WTC11 (cell line): ENCODE measurements around the gene CCDC107. TPM values are rescaled to one million over a fixed set of nuclear protein-coding genes. Genes with fewer than 3 reads are reported as not detected.

Experiments used
- ATAC-seq: fragments of 200-7000 bp; cut with Tn5 transposase; 2 replicates; pipeline ENCODE4 v1.10.0; 2021; ENCODE audit warnings: mild to moderate bottlenecking, moderate library complexity
- CTCF ChIA-PET: fragments of 300-600 bp; sonication (Branson Sonifier 250); formaldehyde crosslinking; loops from one replicate; lab custom pipeline; 2021; ENCODE audit warnings: antibody characterized with exemption; lab: Charles Lee
- POLR2A ChIA-PET: fragments of 350-600 bp; sonication (Branson Sonifier 250); formaldehyde crosslinking; loops from one replicate; lab custom pipeline; 2021; ENCODE audit warnings: antibody characterized with exemption; lab: Charles Lee
- DNase-seq: peaks from one replicate; pipeline ENCODE4 v3.0.0; 2021; ENCODE audit warnings: low spot score
- H3K27ac Mint-ChIP-seq: 2 replicates; pipeline ENCODE4 v1.8.0; 2021; ENCODE audit warnings: mixed read lengths
- H3K27me3 Mint-ChIP-seq: 2 replicates; pipeline ENCODE4 v1.8.0; 2021; ENCODE audit warnings: low read depth, mild to moderate bottlenecking, moderate library complexity, mixed read lengths
- H3K36me3 Mint-ChIP-seq: 2 replicates; pipeline ENCODE4 v1.8.0; 2021; ENCODE audit warnings: mixed read lengths
- H3K4me1 Mint-ChIP-seq: 2 replicates; pipeline ENCODE4 v1.8.0; 2022; ENCODE audit warnings: mixed read lengths
- H3K4me3 Mint-ChIP-seq: 2 replicates; pipeline ENCODE4 v1.8.0; 2021; ENCODE audit warnings: mild to moderate bottlenecking, moderate library complexity, mixed read lengths
- H3K9me3 Mint-ChIP-seq: 2 replicates; pipeline ENCODE4 v1.8.0; 2021; ENCODE audit warnings: mixed read lengths
- CREM ChIP-seq: sonication (generic); formaldehyde crosslinking; IDR thresholded peaks from 2 replicates; pipeline ENCODE4 v1.8.1; 2022; ENCODE audit warnings: mild to moderate bottlenecking, missing genetic modification reagents, moderate library complexity
- ETV6 ChIP-seq: sonication (generic); formaldehyde crosslinking; IDR thresholded peaks from 2 replicates; pipeline ENCODE4 v1.8.1; 2022; ENCODE audit warnings: mild to moderate bottlenecking, missing genetic modification reagents
- MYBL2 ChIP-seq: sonication (generic); formaldehyde crosslinking; IDR thresholded peaks from 2 replicates; pipeline ENCODE4 v1.8.1; 2023; ENCODE audit warnings: mild to moderate bottlenecking, moderate library complexity, missing genetic modification reagents
- NR2C2 ChIP-seq: sonication (generic); formaldehyde crosslinking; IDR thresholded peaks from 2 replicates; pipeline ENCODE4 v1.8.0; 2022; ENCODE audit warnings: mild to moderate bottlenecking, missing genetic modification reagents
- ZNF317 ChIP-seq: sonication (generic); formaldehyde crosslinking; IDR thresholded peaks from 2 replicates; pipeline ENCODE4 v1.8.1; 2023; ENCODE audit warnings: low read depth, mild to moderate bottlenecking, moderate library complexity, missing genetic modification reagents, borderline replicate concordance
- microRNA-seq: library from miRNA; unstranded; fragments of <30 nt; microRNA quantifications from one replicate; pipeline ENCODE4 v1.2.0, GENCODE V29; 2022; ENCODE audit warnings: borderline number of aligned reads
- total RNA-seq: library from RNA; stranded (reverse); gene quantifications from 3 replicates; pipeline ENCODE4 v1.2.3, GENCODE V29; 2021
- TF ChIP-seq, protein P1 (sequence below): fragments of 250-450 bp; sonication (Bioruptor Pico); IDR thresholded peaks from 2 replicates; pipeline ENCODE4 v1.9.0; 2021; ENCODE audit warnings: mild to moderate bottlenecking
- TF ChIP-seq, protein P2 (sequence below): sonication (generic); formaldehyde crosslinking; IDR thresholded peaks from 2 replicates; pipeline ENCODE4 v1.8.1; 2022; ENCODE audit warnings: low read depth, mild to moderate bottlenecking, moderate library complexity, missing genetic modification reagents, borderline replicate concordance
- TF ChIP-seq, protein P3 (sequence below): sonication (generic); formaldehyde crosslinking; conservative IDR thresholded peaks from 2 replicates; pipeline ENCODE4 v1.8.1; 2022; ENCODE audit warnings: mild to moderate bottlenecking, missing genetic modification reagents
- TF ChIP-seq, protein P4 (sequence below): sonication (generic); formaldehyde crosslinking; IDR thresholded peaks from 2 replicates; pipeline ENCODE4 v1.8.0; 2022; ENCODE audit warnings: mild to moderate bottlenecking, missing genetic modification reagents
- TF ChIP-seq, protein P5 (sequence below): sonication (generic); formaldehyde crosslinking; IDR thresholded peaks from 2 replicates; pipeline ENCODE4 v1.8.0; 2023; ENCODE audit warnings: mild to moderate bottlenecking, missing genetic modification reagents
- TF ChIP-seq, protein P6 (sequence below): fragments of 250-450 bp; sonication (Bioruptor Pico); IDR thresholded peaks from 2 replicates; pipeline ENCODE4 v1.9.0; 2021; ENCODE audit warnings: mild to moderate bottlenecking

CCDC107 gene
- total RNA-seq, 1 experiment from 2014 or later = 10.8 TPM

DNA sequence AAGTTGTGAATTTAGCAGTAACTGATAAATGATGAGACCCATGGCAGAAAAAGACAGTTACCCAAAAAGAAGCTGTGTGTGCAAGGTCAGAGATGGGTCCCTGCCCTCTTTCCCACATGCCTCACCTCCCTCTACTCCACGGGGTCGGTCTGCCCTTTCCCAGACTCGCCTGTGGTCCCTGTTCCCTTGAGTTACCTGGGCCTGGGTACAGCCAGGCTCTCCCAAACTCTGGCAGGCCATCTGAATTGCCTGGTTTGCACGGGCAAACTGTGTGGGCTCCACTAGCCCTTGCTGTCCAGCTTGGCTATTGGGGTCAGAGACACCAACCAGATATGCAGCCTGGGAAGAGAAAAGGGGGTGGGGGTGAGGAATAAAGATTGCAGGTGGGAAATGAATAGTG lies 50.1 kb downstream of the CCDC107 start (continued):
- TF ChIP-seq, protein P1, sequence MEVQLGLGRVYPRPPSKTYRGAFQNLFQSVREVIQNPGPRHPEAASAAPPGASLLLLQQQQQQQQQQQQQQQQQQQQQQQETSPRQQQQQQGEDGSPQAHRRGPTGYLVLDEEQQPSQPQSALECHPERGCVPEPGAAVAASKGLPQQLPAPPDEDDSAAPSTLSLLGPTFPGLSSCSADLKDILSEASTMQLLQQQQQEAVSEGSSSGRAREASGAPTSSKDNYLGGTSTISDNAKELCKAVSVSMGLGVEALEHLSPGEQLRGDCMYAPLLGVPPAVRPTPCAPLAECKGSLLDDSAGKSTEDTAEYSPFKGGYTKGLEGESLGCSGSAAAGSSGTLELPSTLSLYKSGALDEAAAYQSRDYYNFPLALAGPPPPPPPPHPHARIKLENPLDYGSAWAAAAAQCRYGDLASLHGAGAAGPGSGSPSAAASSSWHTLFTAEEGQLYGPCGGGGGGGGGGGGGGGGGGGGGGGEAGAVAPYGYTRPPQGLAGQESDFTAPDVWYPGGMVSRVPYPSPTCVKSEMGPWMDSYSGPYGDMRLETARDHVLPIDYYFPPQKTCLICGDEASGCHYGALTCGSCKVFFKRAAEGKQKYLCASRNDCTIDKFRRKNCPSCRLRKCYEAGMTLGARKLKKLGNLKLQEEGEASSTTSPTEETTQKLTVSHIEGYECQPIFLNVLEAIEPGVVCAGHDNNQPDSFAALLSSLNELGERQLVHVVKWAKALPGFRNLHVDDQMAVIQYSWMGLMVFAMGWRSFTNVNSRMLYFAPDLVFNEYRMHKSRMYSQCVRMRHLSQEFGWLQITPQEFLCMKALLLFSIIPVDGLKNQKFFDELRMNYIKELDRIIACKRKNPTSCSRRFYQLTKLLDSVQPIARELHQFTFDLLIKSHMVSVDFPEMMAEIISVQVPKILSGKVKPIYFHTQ (CRISPR knock-in tag) = no peak
- TF ChIP-seq, protein P2, sequence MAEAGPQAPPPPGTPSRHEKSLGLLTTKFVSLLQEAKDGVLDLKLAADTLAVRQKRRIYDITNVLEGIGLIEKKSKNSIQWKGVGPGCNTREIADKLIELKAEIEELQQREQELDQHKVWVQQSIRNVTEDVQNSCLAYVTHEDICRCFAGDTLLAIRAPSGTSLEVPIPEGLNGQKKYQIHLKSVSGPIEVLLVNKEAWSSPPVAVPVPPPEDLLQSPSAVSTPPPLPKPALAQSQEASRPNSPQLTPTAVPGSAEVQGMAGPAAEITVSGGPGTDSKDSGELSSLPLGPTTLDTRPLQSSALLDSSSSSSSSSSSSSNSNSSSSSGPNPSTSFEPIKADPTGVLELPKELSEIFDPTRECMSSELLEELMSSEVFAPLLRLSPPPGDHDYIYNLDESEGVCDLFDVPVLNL = no peak
- TF ChIP-seq, protein P3, sequence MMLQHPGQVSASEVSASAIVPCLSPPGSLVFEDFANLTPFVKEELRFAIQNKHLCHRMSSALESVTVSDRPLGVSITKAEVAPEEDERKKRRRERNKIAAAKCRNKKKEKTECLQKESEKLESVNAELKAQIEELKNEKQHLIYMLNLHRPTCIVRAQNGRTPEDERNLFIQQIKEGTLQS (CRISPR knock-in tag) = no peak
- no peak for TF ChIP-seq MYBL2 (CRISPR knock-in tag)
- no peak for TF ChIP-seq ETV6 (CRISPR knock-in tag)
- TF ChIP-seq NR2C2 (CRISPR knock-in tag) = no peak
- TF ChIP-seq, protein P4, sequence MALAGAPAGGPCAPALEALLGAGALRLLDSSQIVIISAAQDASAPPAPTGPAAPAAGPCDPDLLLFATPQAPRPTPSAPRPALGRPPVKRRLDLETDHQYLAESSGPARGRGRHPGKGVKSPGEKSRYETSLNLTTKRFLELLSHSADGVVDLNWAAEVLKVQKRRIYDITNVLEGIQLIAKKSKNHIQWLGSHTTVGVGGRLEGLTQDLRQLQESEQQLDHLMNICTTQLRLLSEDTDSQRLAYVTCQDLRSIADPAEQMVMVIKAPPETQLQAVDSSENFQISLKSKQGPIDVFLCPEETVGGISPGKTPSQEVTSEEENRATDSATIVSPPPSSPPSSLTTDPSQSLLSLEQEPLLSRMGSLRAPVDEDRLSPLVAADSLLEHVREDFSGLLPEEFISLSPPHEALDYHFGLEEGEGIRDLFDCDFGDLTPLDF (CRISPR knock-in tag) = no peak
- TF ChIP-seq, protein P5, sequence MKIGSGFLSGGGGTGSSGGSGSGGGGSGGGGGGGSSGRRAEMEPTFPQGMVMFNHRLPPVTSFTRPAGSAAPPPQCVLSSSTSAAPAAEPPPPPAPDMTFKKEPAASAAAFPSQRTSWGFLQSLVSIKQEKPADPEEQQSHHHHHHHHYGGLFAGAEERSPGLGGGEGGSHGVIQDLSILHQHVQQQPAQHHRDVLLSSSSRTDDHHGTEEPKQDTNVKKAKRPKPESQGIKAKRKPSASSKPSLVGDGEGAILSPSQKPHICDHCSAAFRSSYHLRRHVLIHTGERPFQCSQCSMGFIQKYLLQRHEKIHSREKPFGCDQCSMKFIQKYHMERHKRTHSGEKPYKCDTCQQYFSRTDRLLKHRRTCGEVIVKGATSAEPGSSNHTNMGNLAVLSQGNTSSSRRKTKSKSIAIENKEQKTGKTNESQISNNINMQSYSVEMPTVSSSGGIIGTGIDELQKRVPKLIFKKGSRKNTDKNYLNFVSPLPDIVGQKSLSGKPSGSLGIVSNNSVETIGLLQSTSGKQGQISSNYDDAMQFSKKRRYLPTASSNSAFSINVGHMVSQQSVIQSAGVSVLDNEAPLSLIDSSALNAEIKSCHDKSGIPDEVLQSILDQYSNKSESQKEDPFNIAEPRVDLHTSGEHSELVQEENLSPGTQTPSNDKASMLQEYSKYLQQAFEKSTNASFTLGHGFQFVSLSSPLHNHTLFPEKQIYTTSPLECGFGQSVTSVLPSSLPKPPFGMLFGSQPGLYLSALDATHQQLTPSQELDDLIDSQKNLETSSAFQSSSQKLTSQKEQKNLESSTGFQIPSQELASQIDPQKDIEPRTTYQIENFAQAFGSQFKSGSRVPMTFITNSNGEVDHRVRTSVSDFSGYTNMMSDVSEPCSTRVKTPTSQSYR (CRISPR knock-in tag) = no peak

DNA sequence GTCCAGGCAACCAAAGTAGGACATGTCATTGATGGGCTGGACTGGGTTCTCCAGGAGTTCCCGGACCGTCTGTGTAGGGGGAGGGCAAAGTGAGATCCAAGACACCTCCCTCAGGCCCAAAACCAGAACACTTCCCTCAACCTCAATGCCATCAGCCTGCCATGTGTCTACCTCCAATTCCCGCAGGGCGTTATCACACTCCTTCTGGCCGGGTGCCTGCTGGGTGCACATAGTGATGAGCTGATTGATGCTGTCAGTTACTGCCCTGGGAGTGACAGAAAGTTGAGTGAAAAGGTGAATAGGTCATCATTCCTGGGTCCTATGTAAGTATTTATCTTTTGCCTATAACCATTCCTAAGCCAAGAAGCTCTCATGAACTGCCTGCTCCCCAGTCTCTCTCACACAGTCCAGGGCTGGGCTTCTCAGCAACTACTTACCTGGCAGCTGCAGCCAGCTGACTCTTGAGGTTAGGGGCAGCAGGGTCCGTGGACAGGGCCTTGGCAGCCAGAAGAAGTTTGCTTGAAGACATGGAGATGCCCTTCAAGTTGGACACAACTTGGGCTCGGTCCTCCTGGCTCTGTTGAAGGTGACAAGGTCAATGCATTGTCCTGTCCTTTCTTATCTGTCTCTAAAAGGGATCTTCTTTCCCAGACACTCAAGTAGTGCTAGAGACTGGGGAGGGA lies 52.9 kb downstream of the CCDC107 start:
- Mint-ChIP-seq H3K4me1 (no peaks in the 10 kb centered on the region), H3K27ac (no peak overlapping the region), H3K36me3 (peaks cover 82% of the 10 kb centered on the region), H3K9me3 (no peaks in the 10 kb centered on the region), H3K27me3 (no peaks in the 10 kb centered on the region), H3K4me3 (no peak overlapping the region)
- CTCF ChIA-PET = interaction anchor here (4.1 kb wide), 1 partner anchor 14 kb away, joined by 29 read pairs; no protein-coding TSS in a partner anchor
- ATAC-seq (no peak), DNase-seq (no peak)
- POLR2A ChIA-PET = no interaction called here
- TF ChIP-seq CREM (CRISPR knock-in tag) = no peak
- TF ChIP-seq, protein P1 (CRISPR knock-in tag) = no peak
- no peak for TF ChIP-seq ZNF317
- TF ChIP-seq, protein P6, sequence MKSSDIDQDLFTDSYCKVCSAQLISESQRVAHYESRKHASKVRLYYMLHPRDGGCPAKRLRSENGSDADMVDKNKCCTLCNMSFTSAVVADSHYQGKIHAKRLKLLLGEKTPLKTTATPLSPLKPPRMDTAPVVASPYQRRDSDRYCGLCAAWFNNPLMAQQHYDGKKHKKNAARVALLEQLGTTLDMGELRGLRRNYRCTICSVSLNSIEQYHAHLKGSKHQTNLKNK (CRISPR knock-in tag) = no peak
- TF ChIP-seq, all 79 proteins: peak for 0

Small RNA genes within 50 kb of the gene (microRNA-seq; reads per million reads assigned to microRNA genes)
- not detected for gene MIR6852

Other genes with a start within 250 kb of the CCDC107 start
- gene RUSC2, start 168.2 kb upstream of the CCDC107 start, total RNA-seq = 7.3 to 9.4 TPM (median 8.7 TPM) in 3 replicates
- 18.9 to 20.4 TPM (median 19.3 TPM) in 3 replicates for gene TESK1, start 53.0 kb upstream of the CCDC107 start, total RNA-seq
- gene CD72, start 39.9 kb upstream of the CCDC107 start, total RNA-seq = 2.9 to 4.6 TPM (median 4.5 TPM) in 3 replicates
- 4.1 to 7.2 TPM (median 5.4 TPM) in 3 replicates for gene SIT1, start 7.4 kb upstream of the CCDC107 start, total RNA-seq
- gene RMRP, start 273 bp upstream of the CCDC107 start, total RNA-seq = 23,577 to 25,958 TPM (median 25,042 TPM) in 3 replicates
- 23.8 to 26.6 TPM (median 26.5 TPM) in 3 replicates for gene ARHGEF39, start 6.9 kb downstream of the CCDC107 start, total RNA-seq
- 1.0 to 2.1 TPM (median 1.4 TPM) in 3 replicates for gene CA9, start 15.6 kb downstream of the CCDC107 start, total RNA-seq
- gene TPM2, start 31.6 kb downstream of the CCDC107 start, total RNA-seq = 138 to 146 TPM (median 139 TPM) in 3 replicates
- gene TLN1, start 73.9 kb downstream of the CCDC107 start, total RNA-seq = 97.1 to 109 TPM (median 106 TPM) in 3 replicates
- 21.4 to 24.2 TPM (median 23.1 TPM) in 3 replicates for gene CREB3, start 74.4 kb downstream of the CCDC107 start, total RNA-seq
- gene GBA2, start 90.9 kb downstream of the CCDC107 start, total RNA-seq = 85.5 to 104 TPM (median 89.7 TPM) in 3 replicates
- 29.7 to 30.0 TPM (median 30.0 TPM) in 3 replicates for gene RGP1, start 91.0 kb downstream of the CCDC107 start, total RNA-seq
- gene MSMP, start 96.0 kb downstream of the CCDC107 start, total RNA-seq = 1.0 to 2.1 TPM (median 1.2 TPM) in 3 replicates
- 10.1 to 14.1 TPM (median 12.6 TPM) in 3 replicates for gene NPR2, start 133.3 kb downstream of the CCDC107 start, total RNA-seq
- gene SPAG8, start 154.0 kb downstream of the CCDC107 start, total RNA-seq = 0.16 to 0.72 TPM (median 0.50 TPM) in 3 replicates
- 33.6 to 42.7 TPM (median 42.1 TPM) in 3 replicates for gene HINT2, start 156.8 kb downstream of the CCDC107 start, total RNA-seq
- 0.11 TPM in 1 of 3 replicates, not detected in the others for gene FAM221B, start 170.4 kb downstream of the CCDC107 start, total RNA-seq
- gene TMEM8B, start 170.9 kb downstream of the CCDC107 start, total RNA-seq = 9.5 to 10.8 TPM (median 10.2 TPM) in 3 replicates
- not detected in 3 replicates for gene OR13J1, start 212.1 kb downstream of the CCDC107 start, total RNA-seq
- 0.41 TPM in 1 of 3 replicates, not detected in the others for gene HRCT1, start 247.9 kb downstream of the CCDC107 start, total RNA-seq